UCSD-AML1 (cell line): ENCODE results near the gene INPP5J.
A peak's percentile ranks its signal among the peaks of the same experiment; 100 is the strongest.
"Not testable (repeated sequence)": the region's sequence is repeated elsewhere in the genome, so short reads cannot be mapped to it uniquely, and the experiment has no call there.

Source experiments
- DNase-seq: peaks from one replicate; lab custom pipeline; 2025; ENCODE audit not compliant: unreplicated experiment; lab: John Stamatoyannopoulos, UW

INPP5J gene

GRCh38 chr22:31122532-31123291, at the start of gene INPP5J:
INPP5J (plus strand) TSS chr22:31122966; CDS start chr22:31123015, 49 bp downstream.
- no peak for DNase-seq

DNA sequence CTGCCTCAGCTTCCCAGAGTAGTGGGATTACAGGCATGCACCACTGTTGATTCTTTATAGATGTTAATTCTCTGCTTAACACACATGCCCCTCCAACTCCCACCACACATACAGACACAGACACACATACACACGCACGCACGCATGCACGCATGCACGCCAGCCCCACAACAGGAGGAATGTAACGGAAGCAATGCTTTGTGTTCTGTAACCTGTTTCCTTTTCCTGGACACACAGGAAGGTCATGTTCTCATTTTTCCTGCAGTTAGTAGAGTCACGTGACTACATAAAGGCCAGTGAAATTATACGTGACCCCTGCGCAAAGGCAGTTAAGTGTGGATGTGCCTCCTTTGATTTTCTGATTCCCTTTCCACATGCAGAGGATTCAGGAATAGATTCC, 49.6 kb upstream of the INPP5J start:
- DNase-seq: peak; percentile 22

DNA sequence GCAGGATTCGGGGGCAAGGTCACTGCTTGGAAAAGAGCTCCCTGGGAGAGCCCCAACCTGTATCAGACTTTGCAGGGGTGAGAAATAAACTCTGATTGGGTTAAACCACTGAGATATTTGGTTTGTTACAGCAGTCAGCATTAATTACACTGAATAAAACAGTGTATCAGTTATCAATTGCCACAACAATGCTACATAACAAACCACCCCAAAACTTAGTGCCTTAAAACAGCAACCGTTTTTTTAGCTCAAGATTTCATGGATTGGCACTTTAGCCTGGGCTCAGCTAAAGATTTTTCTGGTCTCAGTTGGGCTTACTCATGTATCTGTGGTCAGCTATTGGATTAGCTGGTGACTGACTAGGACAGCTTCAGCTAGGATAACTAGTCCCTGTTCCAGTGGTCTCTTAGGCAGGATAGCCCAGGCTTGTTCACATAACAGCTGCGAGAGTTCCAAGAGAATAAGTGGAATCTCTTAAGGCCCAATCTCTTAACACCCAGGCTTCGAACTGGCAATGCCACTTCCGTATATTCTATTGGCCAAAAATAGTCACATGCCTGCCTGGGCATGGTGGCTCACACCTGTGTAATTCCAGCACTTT, 49.1 kb upstream of the INPP5J start:
- DNase-seq: not testable (repeated sequence)

DNA sequence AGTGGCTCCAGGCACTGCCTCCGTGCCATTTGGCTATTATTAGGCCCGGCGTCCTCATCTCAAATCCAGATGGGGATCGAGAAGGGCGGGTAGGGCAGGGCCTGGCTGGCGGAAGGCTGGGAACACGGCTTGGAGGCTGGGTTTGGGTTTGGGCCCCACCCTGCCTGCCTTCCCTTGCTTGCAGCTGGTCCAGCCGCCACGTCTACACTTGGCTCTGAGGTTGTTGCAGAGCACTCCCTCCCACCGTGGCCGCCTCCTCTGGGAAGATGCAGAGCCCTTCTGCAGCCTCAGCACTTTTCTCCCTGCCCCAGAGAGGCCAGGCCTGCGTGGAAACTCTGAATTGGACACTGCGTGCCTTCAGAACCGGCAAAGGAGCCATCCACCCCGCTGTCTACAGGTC, 46.8 kb upstream of the INPP5J start:
- no peak for DNase-seq

- no peak for DNase-seq
Observed at GRCh38 chr22:31077681-31078080, 45.1 kb upstream of the INPP5J start.

DNA sequence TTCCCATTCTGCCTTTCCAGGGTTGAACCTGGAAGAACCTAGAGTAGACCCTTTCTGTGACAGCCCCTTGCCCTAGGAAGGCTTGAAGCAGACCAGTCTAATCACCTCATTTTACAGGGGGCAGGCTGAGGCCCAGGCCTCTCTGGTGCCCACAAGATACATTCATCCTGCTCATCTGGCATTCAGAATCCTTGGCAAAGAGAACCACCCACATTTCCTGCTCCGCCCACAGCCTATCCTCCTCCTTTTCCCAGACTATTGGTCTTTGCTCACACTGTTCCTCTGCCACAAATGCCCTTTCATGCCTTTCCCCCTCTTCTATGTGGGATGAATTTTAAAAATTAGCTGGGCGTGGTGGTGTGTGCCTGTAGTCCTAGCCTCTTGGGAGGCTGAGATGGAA, 44.4 kb upstream of the INPP5J start:
- not testable (repeated sequence) for DNase-seq

GRCh38 chr22:31079095-31079642, 43.6 kb upstream of the INPP5J start:
- DNase-seq: no peak

GRCh38 chr22:31080164-31080847, 42.5 kb upstream of the INPP5J start:
- no peak for DNase-seq

- peak; percentile 92 for DNase-seq
Observed at GRCh38 chr22:31080848-31081649, 41.7 kb upstream of the INPP5J start, which contains the start of gene SMTN. SMTN (plus strand) TSS chr22:31081318; CDS start chr22:31083259, 1,941 bp downstream.

- DNase-seq: no peak
Observed at GRCh38 chr22:31081963-31082605, 40.7 kb upstream of the INPP5J start.

DNA sequence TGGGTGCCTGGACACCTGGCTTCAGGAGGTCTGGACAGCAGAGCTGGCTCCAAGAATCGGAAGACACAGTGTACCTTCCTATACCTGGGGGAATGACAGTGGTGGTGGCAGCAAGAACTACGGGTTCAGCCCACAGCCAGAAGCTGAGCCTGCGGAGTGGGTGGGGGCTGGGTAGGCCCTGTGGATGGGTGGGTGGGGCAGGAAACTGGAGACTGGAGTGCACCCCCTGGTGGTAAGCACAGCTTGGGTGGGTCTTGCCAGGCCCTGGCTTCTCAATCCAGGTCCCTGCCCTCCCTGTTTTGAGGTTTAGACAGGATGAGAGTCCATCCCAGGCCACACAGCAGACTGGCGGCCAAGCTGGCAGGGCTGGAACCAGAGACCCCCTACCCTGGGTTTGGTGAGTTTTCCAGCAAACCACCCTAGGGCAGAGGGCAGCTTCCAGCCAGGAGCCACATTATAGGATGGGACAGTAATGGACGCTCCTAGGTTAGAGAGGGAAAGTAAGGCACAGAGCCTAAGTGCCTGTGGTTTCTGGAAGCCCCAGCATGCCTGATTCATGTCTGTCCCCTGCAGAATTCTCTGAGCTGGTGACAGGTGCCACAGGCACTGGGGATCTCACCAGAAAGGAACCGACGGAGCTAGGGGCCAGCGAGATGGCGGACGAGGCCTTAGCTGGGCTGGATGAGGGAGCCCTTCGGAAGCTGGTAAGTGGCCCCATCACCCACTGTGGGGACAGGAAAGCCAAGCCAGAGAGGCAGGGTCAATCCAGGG, 40.0 kb upstream of the INPP5J start:
- DNase-seq: peak; percentile 75

DNA sequence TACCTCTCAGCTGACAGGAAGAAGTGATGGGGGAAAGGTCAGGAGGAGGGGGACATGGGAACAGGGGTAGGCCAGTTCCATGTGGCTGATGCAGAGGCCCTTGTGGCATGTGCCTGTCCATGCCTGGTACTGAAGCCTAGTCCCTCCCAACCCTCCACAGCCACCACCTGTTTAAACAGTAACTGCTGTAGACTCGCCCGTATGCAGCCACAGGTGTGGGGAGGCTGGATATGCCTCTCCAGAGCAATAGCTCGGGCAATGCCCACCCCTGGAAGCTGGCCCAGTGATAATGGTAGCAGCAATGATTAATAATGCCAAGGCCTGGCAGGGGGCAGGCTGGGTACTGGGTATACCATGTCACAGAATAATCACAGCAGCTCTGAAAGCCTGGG, 39.4 kb upstream of the INPP5J start:
- DNase-seq: no peak

- DNase-seq: no peak
Observed at GRCh38 chr22:31083923-31084810, 38.6 kb upstream of the INPP5J start.

- DNase-seq: peak; percentile 89
Observed at GRCh38 chr22:31084811-31085492, 37.8 kb upstream of the INPP5J start.

GRCh38 chr22:31085493-31085824, 37.3 kb upstream of the INPP5J start:
- DNase-seq: no peak

GRCh38 chr22:31085928-31086327, 36.8 kb upstream of the INPP5J start:
- no peak for DNase-seq

- no peak for DNase-seq
Observed at GRCh38 chr22:31086703-31087330, 35.9 kb upstream of the INPP5J start.

GRCh38 chr22:31087744-31088215, 35.0 kb upstream of the INPP5J start:
- no peak for DNase-seq
